Osteocyte (in vitro differentiated cells): ENCODE results near the gene MEOX1. TPM values are rescaled to one million over a fixed set of nuclear protein-coding genes. Genes with fewer than 3 reads are reported as not detected.

Source experiments
- DNase-seq: peaks from one replicate; pipeline ENCODE4 v3.0.0; 2021; ENCODE audit warnings: mixed read lengths; ENCODE audit not compliant: unreplicated experiment; ENCODE audit errors: extremely low spot score
- H3K27ac Mint-ChIP-seq: one replicate; pipeline ENCODE4 v1.8.0; 2021; ENCODE audit warnings: mild to moderate bottlenecking, mixed read lengths; ENCODE audit not compliant: unreplicated experiment
- H3K27me3 Mint-ChIP-seq: one replicate; pipeline ENCODE4 v1.8.0; 2021; ENCODE audit warnings: mixed read lengths; ENCODE audit not compliant: unreplicated experiment
- H3K36me3 Mint-ChIP-seq: one replicate; pipeline ENCODE4 v1.8.0; 2021; ENCODE audit warnings: mixed read lengths; ENCODE audit not compliant: unreplicated experiment
- H3K4me1 Mint-ChIP-seq: one replicate; pipeline ENCODE4 v1.8.0; 2021; ENCODE audit warnings: mixed read lengths; ENCODE audit not compliant: unreplicated experiment
- H3K4me3 Mint-ChIP-seq: one replicate; pipeline ENCODE4 v1.8.0; 2021; ENCODE audit warnings: mild to moderate bottlenecking, moderate library complexity, mixed read lengths; ENCODE audit not compliant: unreplicated experiment
- H3K9me3 Mint-ChIP-seq: one replicate; pipeline ENCODE4 v1.8.0; 2021; ENCODE audit warnings: mixed read lengths; ENCODE audit not compliant: unreplicated experiment
- CTCF ChIP-seq: fragments of 200-600 bp; sonication (generic); IDR thresholded peaks from 2 replicates; pipeline ENCODE4 v1.5.0; 2021; ENCODE audit warnings: antibody characterized with exemption, mild to moderate bottlenecking, moderate library complexity
- total RNA-seq: library from RNA; stranded (reverse); gene quantifications from 2 replicates; pipeline ENCODE4 v1.2.1, GENCODE V29; 2021

The MEOX1 gene
- total RNA-seq, 1 donor from 2014 or later: not detected

- Mint-ChIP-seq H3K27ac (no peak overlapping the region), H3K9me3 (no peaks in the 10 kb centered on the region), H3K4me3 (no peak overlapping the region), H3K36me3 (no peaks in the 10 kb centered on the region), H3K27me3 (peaks cover 36% of the 10 kb centered on the region), H3K4me1 (no peaks in the 10 kb centered on the region)
- no peak for TF ChIP-seq CTCF
- DNase-seq: no peak
Observed at GRCh38 chr17:43637563-43638323, 24.0 kb downstream of the MEOX1 start.

GRCh38 chr17:43636426-43636825 lies 25.3 kb downstream of the MEOX1 start:
- peaks cover 38% of the 10 kb centered on the region for H3K27me3 Mint-ChIP-seq
- no peak for TF ChIP-seq CTCF
- H3K36me3 Mint-ChIP-seq: no peaks in the 10 kb centered on the region
- no peak overlapping the region for H3K27ac Mint-ChIP-seq
- DNase-seq: no peak
- no peaks in the 10 kb centered on the region for H3K4me1 Mint-ChIP-seq
- H3K9me3 Mint-ChIP-seq: no peaks in the 10 kb centered on the region
- H3K4me3 Mint-ChIP-seq: no peak overlapping the region

GRCh38 chr17:43634591-43635125 lies 27.1 kb downstream of the MEOX1 start:
- H3K4me3 Mint-ChIP-seq: no peak overlapping the region
- H3K27ac Mint-ChIP-seq: no peak overlapping the region
- peaks cover 41% of the 10 kb centered on the region for H3K27me3 Mint-ChIP-seq

GRCh38 chr17:43632221-43632620 lies 29.5 kb downstream of the MEOX1 start:
- Mint-ChIP-seq H3K36me3 (no peaks in the 10 kb centered on the region), H3K4me3 (no peak overlapping the region), H3K27me3 (peaks cover 34% of the 10 kb centered on the region), H3K9me3 (no peaks in the 10 kb centered on the region), H3K4me1 (peaks cover 9% of the 10 kb centered on the region), H3K27ac (no peak overlapping the region)
- DNase-seq: no peak
- no peak for TF ChIP-seq CTCF

More at GRCh38 chr17:43634591-43635125, 27.1 kb downstream of the MEOX1 start:
- DNase-seq: no peak
- Mint-ChIP-seq H3K9me3 (no peaks in the 10 kb centered on the region), H3K36me3 (no peaks in the 10 kb centered on the region), H3K4me1 (no peaks in the 10 kb centered on the region)
- no peak for TF ChIP-seq CTCF

GRCh38 chr17:43631429-43631828 lies 30.3 kb downstream of the MEOX1 start:
- no peaks in the 10 kb centered on the region for H3K36me3 Mint-ChIP-seq
- TF ChIP-seq CTCF: no peak
- H3K27me3 Mint-ChIP-seq: peaks cover 26% of the 10 kb centered on the region
- no peak overlapping the region for H3K27ac Mint-ChIP-seq
- peaks cover 9% of the 10 kb centered on the region for H3K4me1 Mint-ChIP-seq
- no peak for DNase-seq
- no peak overlapping the region for H3K4me3 Mint-ChIP-seq
- no peaks in the 10 kb centered on the region for H3K9me3 Mint-ChIP-seq
